ENCODE results near the gene PANX2.

The PANX2 gene

DNA sequence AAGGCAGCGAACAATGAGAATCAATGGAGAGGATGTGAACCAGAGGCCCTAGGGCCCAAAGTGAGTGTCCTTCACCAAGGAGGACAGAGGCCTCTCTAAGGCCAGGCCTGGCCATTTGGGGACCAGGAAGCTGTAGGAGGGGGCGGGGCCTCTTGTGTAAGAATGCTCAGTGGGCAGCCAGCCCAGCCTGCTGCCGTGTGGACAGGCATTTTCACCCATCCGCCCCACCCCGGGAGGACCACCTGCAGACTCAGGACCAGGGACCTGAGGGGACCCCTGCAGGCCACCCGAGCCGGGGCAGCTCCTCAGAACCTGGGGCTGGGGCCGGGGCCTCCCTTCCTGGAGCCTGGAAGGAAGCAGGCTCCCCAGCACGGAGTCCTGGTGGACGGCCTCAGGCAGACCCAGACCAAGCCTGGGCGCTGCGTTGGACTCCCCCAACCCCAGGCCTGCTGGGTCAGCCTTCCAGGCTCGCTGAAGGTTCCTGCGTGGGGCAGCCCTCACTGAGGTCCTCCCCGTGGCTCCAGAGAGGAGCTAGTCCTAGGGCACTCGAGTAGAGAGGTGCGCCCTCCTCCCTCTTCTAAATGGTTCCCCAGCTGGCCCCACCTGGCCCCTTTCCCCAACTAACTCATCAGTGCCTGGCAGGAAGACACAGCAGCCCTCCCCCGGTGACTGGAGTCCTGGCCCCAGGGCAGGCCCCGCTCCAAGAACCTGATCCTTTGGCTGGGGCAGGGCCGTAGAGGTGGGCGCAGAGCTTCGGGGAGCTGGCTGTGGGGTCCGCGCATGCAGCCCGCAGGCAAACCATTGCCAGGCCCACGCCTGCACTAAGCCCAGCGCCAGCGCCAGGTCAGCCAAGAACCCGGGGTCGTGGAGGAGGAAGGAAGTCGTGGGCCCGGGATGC lies 13.7 kb downstream of the PANX2 start:
- DNase-seq = peak in 1 of 2 experiments; percentile 16

DNA sequence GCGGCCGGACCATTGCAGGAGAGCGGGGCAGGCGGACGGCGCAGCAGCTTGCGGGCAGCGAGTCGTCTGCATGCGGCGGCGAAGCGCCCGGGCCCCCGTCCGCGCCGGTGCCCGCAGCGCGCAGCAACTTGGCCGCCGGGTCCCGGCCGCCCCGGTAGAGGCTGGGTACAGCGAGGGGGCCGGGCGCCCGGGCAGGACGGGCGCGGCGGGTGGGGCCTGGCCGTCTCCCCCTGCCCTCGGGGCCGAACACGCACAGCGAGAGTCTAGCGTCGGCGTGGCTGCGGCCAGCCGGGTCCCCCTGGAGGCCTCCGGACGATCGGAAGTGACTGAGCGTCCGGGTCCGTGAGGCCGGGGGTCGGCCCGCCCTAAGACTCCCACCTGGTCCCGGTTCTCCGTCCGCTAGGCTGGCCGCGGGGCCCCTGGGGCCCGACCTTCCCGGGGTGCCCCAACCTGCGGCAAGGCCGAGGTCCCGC lies 14.4 kb downstream of the PANX2 start:
- DNase-seq = no peak

DNA sequence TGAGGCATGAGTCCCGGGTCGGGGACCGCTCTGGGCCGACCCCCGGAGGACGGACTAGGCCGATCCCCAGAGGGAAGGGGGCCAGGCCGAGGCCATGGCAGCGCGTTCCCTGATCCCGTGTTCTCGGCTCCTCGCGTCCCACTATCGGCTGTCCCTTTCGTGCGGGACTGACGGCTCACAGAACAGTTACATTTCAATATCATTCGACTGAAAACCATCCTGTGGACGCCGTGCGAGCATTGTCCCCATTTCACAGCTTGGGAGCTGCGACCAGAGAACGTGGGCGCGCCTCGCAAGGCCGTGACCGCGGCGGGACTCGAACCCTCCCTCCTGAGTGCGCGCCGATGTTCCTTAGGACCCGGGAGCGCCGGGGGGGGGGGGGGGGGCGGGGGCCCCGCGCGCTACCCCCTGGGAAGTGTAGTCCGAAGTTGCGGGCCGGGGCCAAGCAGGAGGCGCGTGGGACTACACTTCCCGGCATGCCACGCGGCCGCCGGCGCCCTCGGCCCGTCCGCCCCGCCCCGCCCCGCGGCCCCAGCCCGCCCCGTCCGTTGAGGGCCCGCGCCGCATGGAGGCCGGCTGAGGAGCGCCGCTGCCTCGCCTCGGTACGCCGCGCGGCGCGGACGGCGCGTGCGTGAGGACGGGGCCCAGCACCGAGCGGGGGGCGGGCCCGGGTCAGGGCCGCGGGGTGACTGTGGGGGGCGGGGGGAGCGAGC lies 15.0 kb downstream of the PANX2 start, which contains the start of gene TRABD:
Gene TRABD (plus strand): TSS at position 539 of the 713 bp plus-strand sequence. CDS start 7,148 bp downstream, outside the sequence.
- peak; percentile 31 to 73 for DNase-seq

DNA sequence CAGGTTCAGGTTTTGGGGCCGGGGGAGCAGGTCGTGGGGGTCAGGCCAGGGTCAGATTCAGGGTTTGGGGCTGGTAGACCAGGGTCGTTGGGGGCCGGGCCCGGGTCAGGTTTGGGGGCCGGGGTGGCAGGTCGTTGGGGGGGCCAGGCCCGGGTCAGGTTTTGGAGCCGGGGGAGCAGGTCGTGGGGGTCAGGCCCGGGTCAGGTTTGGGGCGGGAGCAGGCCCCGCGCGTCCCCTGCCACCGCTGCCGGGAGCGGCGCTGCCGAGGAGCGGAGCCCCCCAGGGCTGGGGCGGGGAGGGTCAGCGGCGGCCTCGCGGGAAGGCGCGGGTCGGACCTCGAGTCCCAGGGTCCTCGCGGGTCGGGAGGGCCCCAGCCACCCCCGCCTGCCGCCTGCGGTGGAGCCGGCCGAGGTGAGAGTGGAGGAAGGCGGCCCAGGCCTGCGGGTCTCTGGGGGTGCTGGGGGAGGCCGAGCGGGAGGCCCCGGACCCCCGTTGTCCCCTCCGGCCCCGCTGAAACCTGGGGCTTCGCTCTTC lies 15.7 kb downstream of the PANX2 start:
- DNase-seq = no peak

DNA sequence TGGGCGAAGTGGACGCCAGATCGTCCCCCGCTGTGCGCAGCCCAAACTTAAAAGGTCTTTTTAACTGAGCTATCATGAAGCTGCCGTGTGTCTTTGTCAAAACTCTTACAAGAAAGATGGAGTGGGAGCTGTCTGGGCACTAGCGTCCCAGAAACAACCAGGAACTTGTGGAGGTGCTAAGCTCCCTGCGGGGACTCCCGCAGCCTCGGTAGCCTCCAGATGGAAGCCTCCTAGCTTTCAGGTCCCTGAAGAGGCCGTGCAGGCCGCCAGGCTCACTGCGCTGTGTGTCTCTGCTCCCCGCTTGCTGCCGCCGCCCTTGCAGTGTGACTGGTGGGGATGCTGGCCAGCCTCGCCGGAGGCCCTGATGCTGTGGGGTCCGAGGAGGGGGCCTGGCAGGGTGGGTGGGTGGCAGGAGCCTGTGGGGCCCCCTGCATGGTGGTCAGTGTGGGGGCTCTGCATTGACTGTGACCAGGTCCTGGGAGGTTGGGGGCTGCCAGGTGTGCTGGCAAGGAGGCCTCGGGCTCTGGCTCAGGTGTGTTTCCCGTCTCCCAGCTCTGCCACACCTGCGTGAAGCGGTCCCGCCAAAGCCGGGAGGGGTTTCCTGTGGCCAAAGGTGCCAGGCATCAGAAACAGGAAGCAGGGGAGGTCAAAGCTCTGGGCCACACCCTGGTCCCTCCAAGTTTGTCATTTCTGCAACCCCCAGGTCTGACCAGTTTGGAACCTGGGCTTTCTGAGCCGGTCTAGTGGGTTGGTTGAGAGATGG lies 16.4 kb downstream of the PANX2 start:
- no peak for DNase-seq

DNA sequence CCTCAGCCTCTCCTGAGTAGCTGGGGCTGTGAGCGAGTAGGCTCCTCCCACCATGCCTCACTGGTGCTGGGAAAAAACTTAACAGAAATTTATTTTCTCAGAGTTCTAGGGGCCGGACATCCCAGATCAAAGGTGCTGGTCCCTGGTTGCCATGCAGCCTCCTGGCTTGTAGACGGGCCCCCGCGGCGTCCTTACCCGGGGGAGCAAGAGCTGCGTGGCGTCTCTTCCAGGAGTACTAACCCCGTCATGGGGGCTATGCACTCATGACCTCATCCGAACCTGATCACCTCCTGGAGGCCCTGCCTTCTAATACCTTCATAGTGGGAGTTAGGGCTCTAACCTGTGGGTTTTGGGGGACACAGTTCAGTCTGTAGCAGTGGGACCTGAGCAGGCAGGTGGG lies 17.8 kb downstream of the PANX2 start:
- DNase-seq = no peak

DNA sequence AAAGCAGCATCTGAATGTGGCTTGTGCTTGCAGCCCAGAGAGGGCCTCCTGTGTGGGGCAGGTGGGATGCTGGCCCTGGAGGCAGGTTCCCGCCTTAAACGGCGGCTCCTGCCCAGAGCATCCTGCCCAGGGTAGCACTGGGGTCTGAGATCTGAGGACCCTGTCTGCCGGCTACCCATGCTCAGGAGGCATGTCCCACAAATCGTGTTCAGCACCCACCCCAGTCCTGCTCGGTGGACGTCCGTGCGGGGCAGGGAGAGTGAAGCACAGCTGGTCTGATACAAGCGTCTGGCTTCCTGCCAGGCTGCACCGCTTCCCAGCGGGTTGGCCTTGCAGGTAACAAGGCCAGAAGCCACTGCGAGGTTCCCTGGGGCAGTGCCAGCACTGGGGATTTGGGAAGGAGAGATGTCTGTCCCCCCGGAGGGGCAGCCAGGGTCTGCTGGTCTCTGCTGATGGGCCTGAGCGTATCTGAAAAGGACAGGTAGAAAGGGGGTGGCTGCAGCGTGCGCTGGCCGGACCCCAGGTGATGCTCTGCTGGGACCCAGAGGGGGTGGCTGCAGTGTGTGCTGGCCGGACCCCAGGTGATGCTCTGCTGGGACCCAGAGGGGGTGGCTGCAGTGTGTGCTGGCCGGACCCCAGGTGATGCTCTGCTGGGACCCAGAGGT lies 18.8 kb downstream of the PANX2 start:
- DNase-seq = no peak

DNA sequence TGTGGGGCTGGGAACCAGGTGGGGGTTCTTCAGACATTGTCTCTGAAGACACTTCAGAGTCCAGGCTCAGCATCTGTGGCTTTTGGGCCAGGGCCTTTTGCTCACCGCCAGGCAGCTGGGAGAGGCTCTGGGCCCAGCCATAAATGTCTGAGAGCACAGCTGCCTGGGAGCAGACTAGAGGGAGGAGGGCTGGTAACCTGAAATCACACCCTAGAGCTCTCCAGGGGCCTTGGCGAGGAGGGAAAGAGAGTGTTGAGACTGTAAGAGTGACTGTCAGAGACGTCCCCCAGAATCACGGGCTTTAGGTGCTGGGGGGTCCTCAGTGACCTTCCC lies 19.3 kb downstream of the PANX2 start:
- DNase-seq = no peak

DNA sequence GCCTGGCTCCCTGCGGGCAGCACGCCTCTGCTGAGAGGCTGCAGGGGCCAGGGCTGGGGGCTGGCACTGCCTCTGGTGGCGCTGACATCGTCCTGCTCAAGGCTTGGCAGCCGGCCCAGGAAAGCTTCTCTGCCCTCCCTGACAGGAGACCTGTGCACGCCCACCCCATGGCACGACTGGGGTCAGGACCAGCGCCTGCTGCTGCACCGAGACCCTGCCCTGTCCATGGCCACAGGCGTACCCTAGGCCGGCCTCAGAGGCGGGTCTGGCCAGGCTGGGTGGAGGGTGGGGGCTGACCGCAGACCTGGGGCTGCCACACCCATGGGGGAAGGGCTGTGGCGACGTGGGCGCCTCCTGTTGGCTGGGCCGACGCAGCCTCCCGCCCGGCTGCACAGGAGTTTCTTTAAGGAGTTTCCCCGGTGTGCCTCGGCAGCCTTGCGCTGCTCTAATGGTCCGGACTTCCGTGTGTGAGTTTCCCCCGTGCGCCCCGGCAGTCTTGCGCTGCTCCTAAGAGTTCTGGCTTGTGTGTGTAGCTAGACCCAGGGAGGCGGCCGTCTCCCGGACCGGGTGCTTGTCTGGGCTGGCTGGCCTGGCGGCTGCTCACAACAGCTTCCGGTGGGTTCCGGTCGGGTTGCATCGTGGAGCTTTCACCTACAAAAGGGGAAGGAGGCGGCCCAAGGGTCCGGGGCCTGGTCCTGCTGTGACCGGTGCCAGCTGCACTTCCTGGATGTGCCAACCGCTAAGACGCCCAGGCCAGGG lies 19.8 kb downstream of the PANX2 start:
- DNase-seq = no peak

DNA sequence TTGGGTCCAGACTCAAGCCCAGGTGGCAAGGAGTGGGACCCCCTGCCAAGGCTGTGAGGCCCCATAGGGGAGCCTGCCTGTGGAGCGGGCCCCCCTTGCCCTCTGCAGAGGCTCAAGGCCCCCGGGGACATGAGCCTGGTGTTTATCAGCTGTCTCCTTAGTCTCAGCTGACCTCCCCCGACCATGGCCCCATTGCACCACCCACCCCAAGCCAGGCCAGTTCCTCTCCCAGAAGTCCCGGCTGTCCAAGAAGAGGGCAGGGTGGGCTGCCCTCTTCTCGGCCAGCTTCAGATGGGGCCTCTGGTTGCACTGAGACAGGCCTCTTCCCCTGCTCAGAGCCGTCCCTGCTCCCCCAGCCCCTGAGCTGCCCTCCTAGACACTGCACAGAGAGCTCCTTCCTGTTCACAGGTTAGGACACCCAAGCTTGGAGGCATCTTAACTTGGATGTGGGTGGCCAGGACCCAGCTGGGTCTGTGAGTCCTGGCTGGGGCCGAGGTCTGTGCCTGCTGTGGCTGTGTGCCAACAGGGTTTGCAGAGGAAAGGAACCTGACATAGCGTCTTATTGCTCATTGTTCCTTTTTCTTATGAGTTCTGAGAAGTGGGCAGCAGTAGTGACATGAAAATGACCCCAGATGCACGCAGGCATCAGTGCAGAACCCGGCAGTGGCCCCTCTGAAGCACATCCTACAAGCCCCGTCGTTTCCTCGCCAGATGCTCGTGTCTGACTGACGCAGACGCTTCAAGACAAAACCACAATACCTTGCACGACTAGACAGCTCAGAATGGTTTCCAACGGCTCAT lies 20.6 kb downstream of the PANX2 start:
- DNase-seq = no peak

DNA sequence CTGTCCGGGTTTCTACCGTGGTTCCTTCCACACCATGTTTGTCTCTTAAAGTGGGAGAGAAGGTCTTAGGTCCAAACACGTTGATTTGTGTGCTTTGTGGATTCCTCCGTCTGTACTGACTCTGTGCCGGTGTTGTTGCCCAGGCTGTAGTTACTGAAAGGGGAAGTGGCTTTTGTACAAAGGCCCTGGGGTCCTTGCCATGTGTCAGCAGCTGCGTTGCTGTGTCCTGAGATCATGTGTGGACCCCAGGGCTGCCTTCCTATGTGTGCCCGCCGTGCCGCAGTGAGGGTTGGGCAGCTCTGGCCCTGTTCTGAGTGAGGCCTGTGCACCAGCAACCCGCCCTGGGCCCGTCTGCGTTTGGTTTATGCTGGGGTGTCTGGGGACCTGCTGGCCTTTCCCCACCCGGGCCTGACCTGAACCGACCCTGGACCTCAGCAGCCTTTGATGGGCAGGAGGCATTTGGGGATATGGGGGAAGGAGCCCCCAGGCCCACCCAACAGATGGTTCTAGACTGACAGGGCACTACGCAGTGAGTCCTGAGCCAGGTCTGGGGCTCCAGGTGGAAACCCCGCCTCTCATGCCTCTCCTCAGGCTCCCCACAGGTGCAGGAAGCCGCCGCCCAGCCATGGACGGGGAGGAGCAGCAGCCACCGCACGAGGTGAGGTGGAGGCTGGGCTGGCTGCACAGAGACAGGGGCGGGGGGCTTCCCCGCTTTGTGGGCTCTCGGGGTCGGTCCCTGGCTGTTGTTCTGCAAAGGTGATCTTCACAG lies 22.1 kb downstream of the PANX2 start:
- no peak for DNase-seq

DNA sequence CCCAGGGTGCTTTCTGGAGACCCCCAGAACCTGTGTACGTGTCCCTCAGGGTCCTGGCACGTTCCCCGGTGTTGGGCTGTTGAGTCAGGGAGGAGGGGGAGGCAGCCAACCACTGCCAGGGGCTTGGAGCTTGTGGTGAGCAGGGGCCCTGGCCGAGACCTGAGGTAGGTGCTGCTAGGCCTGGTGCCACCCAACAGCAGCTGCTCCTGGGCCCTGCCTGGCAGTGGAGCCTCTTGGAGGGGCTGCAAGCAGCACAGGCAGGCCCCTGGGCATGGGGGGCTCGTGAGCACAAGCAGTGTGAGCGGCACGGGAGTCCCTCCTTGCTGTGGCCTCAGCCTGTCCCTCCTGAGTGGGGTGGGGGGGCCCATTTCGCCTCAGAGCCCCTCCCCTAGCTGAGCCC lies 23.1 kb downstream of the PANX2 start:
- no peak for DNase-seq

DNA sequence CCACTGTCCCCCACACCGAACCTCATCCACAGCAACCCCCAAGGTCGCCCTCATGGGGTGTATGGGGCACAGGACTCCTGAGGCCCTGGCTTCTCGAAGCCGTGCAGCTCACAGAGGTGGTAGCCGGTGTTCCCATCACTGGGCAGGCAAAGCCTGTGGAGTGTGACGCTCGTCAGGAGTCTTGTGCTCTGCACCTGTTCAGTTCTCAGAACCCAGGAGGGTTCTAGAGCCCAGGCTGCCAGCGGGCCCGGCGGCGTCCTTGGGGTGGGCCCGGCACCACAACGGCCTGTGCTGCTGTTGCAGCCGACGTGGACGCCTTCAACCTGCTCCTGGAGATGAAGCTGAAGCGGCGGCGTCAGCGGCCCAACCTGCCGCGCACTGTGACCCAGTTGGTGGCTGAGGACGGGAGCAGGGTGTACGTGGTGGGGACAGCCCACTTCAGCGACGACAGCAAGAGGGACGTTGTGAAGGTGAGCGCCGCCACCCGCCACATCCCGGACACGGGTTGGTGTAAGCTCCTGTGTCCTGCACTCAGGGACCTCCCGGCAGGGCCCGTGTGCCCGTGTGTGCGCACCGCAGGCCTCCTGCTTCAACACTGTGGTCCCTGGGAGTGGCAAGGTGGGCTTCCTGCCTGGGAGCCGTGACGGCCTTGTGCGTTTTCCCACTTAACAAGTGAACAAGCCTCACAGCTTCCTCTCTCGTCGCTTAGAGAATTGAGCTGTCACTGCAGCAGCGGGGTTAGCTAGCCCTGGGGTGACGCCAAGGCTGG lies 23.7 kb downstream of the PANX2 start:
- no peak for DNase-seq

DNA sequence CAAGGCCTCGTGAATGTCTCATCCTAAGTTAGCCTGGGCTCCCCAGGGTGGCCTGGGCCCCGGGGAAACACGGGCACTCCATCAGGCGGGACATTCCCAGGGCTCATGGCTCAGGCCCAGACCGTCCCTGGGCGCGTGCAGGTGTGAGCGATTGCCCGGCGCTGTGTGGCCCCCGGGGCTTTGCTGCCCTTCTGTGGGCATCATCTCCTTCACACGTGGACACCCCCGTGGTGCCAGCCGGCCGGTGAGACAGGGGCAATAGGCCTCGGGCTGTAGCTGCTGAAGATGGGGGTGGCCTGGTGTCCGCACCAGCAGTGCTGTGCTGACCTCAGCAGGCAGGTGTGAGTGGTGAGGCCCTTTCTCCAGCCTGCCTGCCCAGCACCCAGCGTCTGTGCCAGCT lies 25.7 kb downstream of the PANX2 start:
- no peak for DNase-seq

DNA sequence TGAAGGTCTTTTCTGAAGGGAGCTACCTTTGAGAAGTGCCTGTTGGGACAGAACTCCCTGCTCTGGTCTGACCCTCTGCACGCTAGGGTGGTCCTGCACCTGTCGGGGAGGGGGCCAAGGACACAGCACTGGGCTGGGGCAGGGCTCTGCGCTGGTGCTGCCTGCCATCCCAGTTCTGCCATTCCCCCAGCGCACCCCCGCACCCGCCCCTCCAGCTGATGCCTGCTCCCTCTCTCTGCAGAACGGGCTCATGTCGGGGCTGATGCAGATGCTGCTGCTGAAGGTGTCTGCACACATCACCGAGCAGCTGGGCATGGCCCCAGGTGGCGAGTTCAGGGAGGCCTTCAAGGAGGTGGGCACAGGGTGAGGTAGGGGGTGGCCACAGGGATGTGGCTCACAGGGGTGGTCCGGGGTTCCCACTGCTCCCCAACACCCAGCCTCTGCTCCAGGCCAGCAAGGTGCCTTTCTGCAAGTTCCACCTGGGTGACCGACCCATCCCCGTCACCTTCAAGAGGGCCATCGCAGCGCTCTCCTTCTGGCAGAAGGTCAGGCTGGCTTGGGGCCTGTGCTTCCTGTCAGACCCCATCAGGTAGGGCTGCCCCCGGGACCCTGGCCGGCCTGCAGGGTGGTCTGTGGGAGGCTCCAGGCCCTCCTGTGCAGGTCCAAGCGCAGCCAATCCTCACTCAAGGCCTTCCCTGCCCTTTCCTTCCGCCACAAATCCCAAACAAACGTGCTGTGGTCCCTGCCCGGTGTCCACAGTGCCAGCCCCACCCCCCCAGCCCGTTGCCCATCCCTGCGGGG lies 26.7 kb downstream of the PANX2 start:
- DNase-seq = no peak

DNA sequence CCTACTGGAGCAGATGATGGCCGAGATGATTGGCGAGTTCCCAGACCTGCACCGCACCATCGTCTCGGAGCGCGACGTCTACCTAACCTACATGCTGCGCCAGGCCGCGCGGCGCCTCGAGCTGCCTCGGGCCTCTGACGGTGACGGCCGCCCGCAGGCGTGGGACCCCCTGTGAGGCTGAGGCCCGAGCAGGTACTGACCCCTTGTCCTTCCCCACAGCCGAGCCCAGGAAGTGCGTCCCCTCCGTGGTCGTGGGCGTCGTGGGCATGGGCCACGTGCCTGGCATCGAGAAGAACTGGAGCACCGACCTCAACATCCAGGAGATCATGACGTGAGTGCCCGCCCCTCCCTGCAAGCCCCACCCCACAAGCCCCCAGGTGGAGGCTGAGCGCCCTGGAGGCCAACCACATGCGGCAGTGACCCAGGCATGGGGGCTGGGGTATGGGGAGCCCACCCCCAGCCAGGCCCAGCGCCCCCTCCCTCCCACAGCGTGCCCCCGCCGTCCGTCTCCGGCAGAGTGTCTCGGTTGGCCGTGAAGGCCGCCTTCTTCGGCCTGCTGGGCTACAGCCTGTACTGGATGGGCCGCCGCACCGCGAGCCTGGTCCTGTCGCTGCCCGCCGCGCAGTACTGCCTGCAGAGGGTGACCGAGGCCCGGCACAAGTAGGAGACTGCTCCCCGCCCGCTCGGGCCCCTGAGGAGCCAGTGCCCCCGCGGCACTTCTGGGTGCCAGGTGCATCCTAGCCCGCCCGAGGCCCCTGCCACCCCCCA lies 27.5 kb downstream of the PANX2 start:
- DNase-seq = no peak

DNA sequence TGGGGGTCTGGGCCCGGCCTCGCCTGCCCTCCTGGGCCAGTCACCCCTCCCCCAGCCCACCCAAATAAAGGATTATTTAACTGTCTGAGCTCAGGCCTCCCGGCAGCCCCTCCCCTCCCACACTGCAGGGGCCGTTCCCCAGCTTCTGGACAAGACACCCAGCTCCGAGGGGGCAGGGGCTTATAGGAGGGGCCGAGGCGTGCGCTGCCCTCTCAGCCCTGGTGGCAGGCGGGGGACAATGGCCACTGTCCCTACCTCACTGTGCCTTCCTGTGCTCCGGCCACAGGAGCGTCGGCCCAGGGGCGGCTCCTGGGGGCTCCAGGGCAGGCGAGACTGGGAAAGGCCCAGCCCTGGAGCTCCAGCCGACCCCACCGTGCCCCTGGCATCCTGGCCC lies 28.1 kb downstream of the PANX2 start:
- no peak for DNase-seq

Measured in SW 1271 (cell line).